GM12878 (cell line): ENCODE data around the gene DNASE2B. TPM values are rescaled to one million over a fixed set of nuclear protein-coding genes. Genes with fewer than 3 reads are reported as not detected.

ENCODE experiments used
- ATAC-seq: fragments of 200-7000 bp; cut with Tn5 transposase; 3 replicates; pipeline ENCODE4 v1.9.1; 2020; ENCODE audit warnings: mild to moderate bottlenecking, moderate library complexity
- BruUV-seq: library from RNA; stranded (reverse); fragments of 400-500 nt; replicated peaks from 2 replicates; lab custom pipeline; 2021; lab: Mats Ljungman, UMichigan
- CTCF ChIA-PET: fragments of 300-600 bp; sonication (Branson Sonifier 250); formaldehyde crosslinking; extraction: SDS; loops from one replicate; lab custom pipeline; 2021; ENCODE audit warnings: inconsistent platforms; lab: Yijun Ruan, JAX
- POLR2A ChIA-PET: fragments of 350-600 bp; formaldehyde crosslinking; extraction: SDS; loops from one replicate; lab custom pipeline; 2021; ENCODE audit warnings: inconsistent platforms; lab: Charles Lee
- RAD21 ChIA-PET: fragments of 300-600 bp; sonication (Branson Sonifier 250); formaldehyde crosslinking; loops from one replicate; lab custom pipeline; 2023; ENCODE audit warnings: antibody characterized with exemption; ENCODE audit not compliant: unreplicated experiment; lab: Charles Lee
- SMC1A ChIA-PET: fragments of 300-600 bp; sonication (Branson Sonifier 250); formaldehyde crosslinking; loops from one replicate; lab custom pipeline; 2023; ENCODE audit not compliant: unreplicated experiment, uncharacterized antibody; lab: Charles Lee
- DNase-seq: peaks from one replicate; pipeline ENCODE4 v3.0.0-alpha.2; 2011; ENCODE audit warnings: low read depth, low spot score
- FAIRE-seq: peaks from 3 replicates; lab custom pipeline; 2011; peaks lifted over from hg19 to GRCh38; lab: Jason Lieb, UNC
- H2AFZ ChIP-seq: 2 replicates; pipeline ENCODE4 v1.6.0; 2011; ENCODE audit warnings: low read depth, low read length, control low read depth; ENCODE audit not compliant: control insufficient read depth
- H3K27ac ChIP-seq: 2 replicates; pipeline ENCODE4 v1.5.1; 2011; ENCODE audit warnings: control low read depth; ENCODE audit not compliant: control insufficient read depth, insufficient read depth
- H3K27me3 ChIP-seq, 2 experiments: replicated peaks in 1 of 2; 2 replicates each; pipeline versions ENCODE4 v1.6.0 to v1.6.1; 2011; ENCODE audit warnings: low read length in 1 of 2; ENCODE audit not compliant: control insufficient read depth in 2 of 2, insufficient read depth in 2 of 2
- H3K36me3 ChIP-seq, 2 experiments: 2 replicates each; pipeline ENCODE4 v1.5.1; 2011; ENCODE audit warnings: low read length in 1 of 2; ENCODE audit not compliant: control insufficient read depth in 2 of 2, insufficient read depth in 2 of 2
- H3K4me1 ChIP-seq: 2 replicates; pipeline ENCODE4 v1.6.1; 2011; ENCODE audit warnings: mild to moderate bottlenecking, low read length, moderate library complexity, mixed read lengths; ENCODE audit not compliant: control insufficient read depth, insufficient read depth
- H3K4me2 ChIP-seq: 2 replicates; pipeline ENCODE4 v1.6.0; 2011; ENCODE audit warnings: control low read depth; ENCODE audit not compliant: control insufficient read depth, insufficient read depth
- H3K4me3 ChIP-seq: fragments of 200-600 bp; sonication (generic); 2 replicates; pipeline ENCODE4 v1.5.1; 2016
- H3K79me2 ChIP-seq: 2 replicates; pipeline ENCODE4 v1.6.0; 2011; ENCODE audit warnings: low read length; ENCODE audit not compliant: control insufficient read depth, insufficient read depth
- H3K9ac ChIP-seq: 2 replicates; pipeline ENCODE4 v1.8.0; 2011; ENCODE audit warnings: low read length, control low read depth, mixed read lengths; ENCODE audit not compliant: control insufficient read depth, insufficient read depth
- H3K9me3 ChIP-seq: replicated peaks from 3 replicates; pipeline ENCODE4 v1.5.1; 2011; ENCODE audit warnings: mild to moderate bottlenecking, low read length; ENCODE audit not compliant: control insufficient read depth, insufficient read depth
- H4K20me1 ChIP-seq: 2 replicates; pipeline ENCODE4 v1.6.0; 2011; ENCODE audit not compliant: control insufficient read depth, insufficient read depth
- CHD4 ChIP-seq: fragments of 200-600 bp; sonication (generic); IDR thresholded peaks from 2 replicates; pipeline ENCODE4 v1.6.1; 2016; ENCODE audit warnings: mild to moderate bottlenecking
- ELK1 ChIP-seq: IDR thresholded peaks from 2 replicates; pipeline ENCODE4 v1.6.1; 2012; ENCODE audit warnings: low read depth, low read length, improper control_type of control experiment
- IRF3 ChIP-seq: fragments of 450-650 bp; IDR thresholded peaks from 2 replicates; pipeline ENCODE4 v1.6.1; 2014; ENCODE audit warnings: mild to moderate bottlenecking
- IRF5 ChIP-seq: fragments of 450-650 bp; IDR thresholded peaks from 2 replicates; pipeline ENCODE4 v1.6.1; 2017; ENCODE audit warnings: borderline replicate concordance
- JUNB ChIP-seq: IDR thresholded peaks from 2 replicates; pipeline ENCODE4 v1.6.1; 2016; ENCODE audit warnings: antibody characterized with exemption, mild to moderate bottlenecking
- JUND ChIP-seq: IDR thresholded peaks from 2 replicates; pipeline ENCODE4 v1.6.1; 2012; ENCODE audit warnings: low read depth, mild to moderate bottlenecking, low read length, improper control_type of control experiment, moderate library complexity
- MEF2B ChIP-seq: fragments of 450-650 bp; IDR thresholded peaks from 2 replicates; pipeline ENCODE4 v1.6.1; 2018; ENCODE audit warnings: mild to moderate bottlenecking, moderate library complexity; ENCODE audit not compliant: partially characterized antibody, poor library complexity, severe bottlenecking
- MYC ChIP-seq: IDR thresholded peaks from 2 replicates; pipeline ENCODE4 v1.6.1; 2011; ENCODE audit warnings: mild to moderate bottlenecking, low read length, moderate library complexity, inconsistent platforms; ENCODE audit not compliant: insufficient read depth, insufficient replicate concordance, insufficient read length, severe bottlenecking
- NBN ChIP-seq: fragments of 450-650 bp; IDR thresholded peaks from 2 replicates; pipeline ENCODE4 v1.6.1; 2016
- POLR2A ChIP-seq: IDR thresholded peaks from 2 replicates; pipeline ENCODE4 v1.6.1; 2011; ENCODE audit warnings: low read depth, mild to moderate bottlenecking, low read length
- POLR2AphosphoS5 ChIP-seq: IDR thresholded peaks from 2 replicates; pipeline ENCODE4 v1.6.1; 2011; ENCODE audit warnings: mild to moderate bottlenecking, low read length, inconsistent platforms
- TCF12 ChIP-seq: IDR thresholded peaks from 2 replicates; pipeline ENCODE4 v1.6.1; 2011; ENCODE audit warnings: low read depth, mild to moderate bottlenecking, low read length
- YY1 ChIP-seq: IDR thresholded peaks from 2 replicates; pipeline ENCODE4 v1.6.1; 2011; ENCODE audit warnings: low read depth, mild to moderate bottlenecking, low read length
- ZBTB33 ChIP-seq: fragments of 450-650 bp; IDR thresholded peaks from 2 replicates; pipeline ENCODE4 v1.6.1; 2017; ENCODE audit warnings: mild to moderate bottlenecking
- ZBTB40 ChIP-seq: fragments of 450-650 bp; IDR thresholded peaks from 2 replicates; pipeline ENCODE4 v1.6.1; 2016; ENCODE audit warnings: mild to moderate bottlenecking, moderate library complexity, borderline replicate concordance
- ZNF217 ChIP-seq: fragments of 450-650 bp; IDR thresholded peaks from 2 replicates; pipeline ENCODE4 v1.6.1; 2017; ENCODE audit warnings: antibody characterized with exemption, mild to moderate bottlenecking
- WGBS: methylation state at CpG from one replicate; pipeline ENCODE4 v1.1.6; 2016; ENCODE audit warnings: low lambda C conversion rate; ENCODE audit not compliant: insufficient replicate concordance, insufficient coverage; ENCODE audit errors: missing lambda C conversion rate; 5-methylcytosine and 5-hydroxymethylcytosine counted together
- in situ Hi-C: fragments of 300-500 bp; cut with MboI; formaldehyde crosslinking; loops from 9 replicates; pipeline ENCODE4 v1.14.3; 2018; ENCODE audit warnings: mixed read lengths
- intact Hi-C: fragments of 100-400 bp; cut with micrococcal nuclease; formaldehyde crosslinking; loops from one replicate; pipeline ENCODE4 v1.14.2; 2022; ENCODE audit not compliant: unreplicated experiment
- polyA plus RNA-seq, 11 experiments: library from polyadenylated mRNA; depleted of rRNA in 4 of 11; unstranded in 6 of 11; stranded (reverse) in 5 of 11; fragments of >200 nt; fragmentation: Nextera tagmentation in 4 of 11; fragmentation: Illumina TruSeq in 1 of 11; extraction: Ambion mirVana in 4 of 11; extraction: Trizol in 1 of 11; gene quantifications; 1 replicate in 1 of 11; 2 replicates in 10 of 11; pipeline versions ENCODE4 v1.2.1 to v1.2.3, GENCODE V29; 2011 to 2016; ENCODE audit warnings: inconsistent platforms in 2 of 11, missing spikeins in 2 of 11, low read depth in 1 of 11
- total RNA-seq, 4 experiments: library from RNA; depleted of rRNA in 3 of 4; stranded (reverse); fragments of >200 nt in 3 of 4; fragmentation: Illumina TruSeq in 1 of 4; extraction: Trizol in 1 of 4; gene quantifications; 2 replicates each; pipeline versions ENCODE4 v1.2.1 to v1.2.3, GENCODE V29; 2013 to 2021

The DNASE2B gene
- total and polyA plus RNA-seq, 10 of the 15 experiments (the other 5 are each of a cell fraction or from before 2014, with no cell fraction given): not detected

- H3K27ac ChIP-seq: no peak overlapping the region
- no peak overlapping the region for H3K4me3 ChIP-seq
- no peaks in the 10 kb centered on the region for H4K20me1 ChIP-seq
- no peaks in the 10 kb centered on the region for H3K9me3 ChIP-seq
- ChIA-PET CTCF (interaction anchor here (0.6 to 1.0 kb wide), 2 partner anchors 10 to 16 kb away, joined by 3 read pairs; no protein-coding TSS in a partner anchor), SMC1A (no interaction called here), RAD21 (no interaction called here), POLR2A (no interaction called here)
- no peak overlapping the region for H3K9ac ChIP-seq
- in situ Hi-C loops (no loop called here), intact Hi-C loops (no loop called here)
- no peaks in the 10 kb centered on the region for H3K36me3 ChIP-seq
- FAIRE-seq (no peak), DNase-seq (no peak), ATAC-seq (no peak)
- no peak overlapping the region for H2AFZ ChIP-seq
- no TSS peak for BruUV-seq
- no peak overlapping the region for H3K4me2 ChIP-seq
- H3K27me3 ChIP-seq: peaks cover 0 to 3% of the 10 kb centered on the region in 2 experiments; a peak in 1 of 4 replicates
- H3K79me2 ChIP-seq: no peaks in the 10 kb centered on the region
- WGBS: 100% methylated on average over 1 of the region's 1 CpG
- H3K4me1 ChIP-seq: no peaks in the 10 kb centered on the region
- TF ChIP-seq ELK1 (no peak), ZBTB33 (no peak), YY1 (no peak), JUNB (no peak), IRF5 (no peak), ZBTB40 (no peak), NBN (no peak), JUND (no peak), IRF3 (no peak), MEF2B (no peak), POLR2AphosphoS5 (no peak), CHD4 (no peak), TCF12 (no peak), POLR2A (no peak), MYC (no peak), ZNF217 (no peak)
These were observed 8.1 kb downstream of the DNASE2B start for GRCh38 chr1:84406346-84406861.
